ENCODE results near the gene UNC45B.
"Not testable (repeated sequence)": the region's sequence is repeated elsewhere in the genome, so short reads cannot be mapped to it uniquely, and the experiment has no call there.

UNC45B gene

DNA sequence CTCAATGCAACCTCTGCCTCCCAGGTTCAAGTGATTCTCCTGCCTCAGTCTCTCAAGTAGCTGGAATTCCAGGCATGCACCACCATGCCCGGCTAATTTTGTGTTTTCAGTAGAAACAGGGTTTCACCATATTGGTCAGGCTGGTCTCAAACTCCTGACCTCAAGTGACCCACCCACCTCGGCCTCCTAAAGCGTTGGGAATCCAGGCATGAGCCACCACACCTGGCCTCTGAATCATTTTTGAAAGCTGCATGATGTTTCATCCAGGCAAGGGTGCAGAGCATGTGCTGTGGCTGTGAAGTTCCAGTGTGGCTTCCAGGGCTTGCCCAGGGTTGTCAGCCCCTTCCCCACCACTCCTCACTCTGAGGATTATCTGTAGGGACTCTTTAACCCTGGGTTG, 24.7 kb downstream of the UNC45B start:
- DNase-seq (ENCODE audit: low spot score): not testable (repeated sequence)

DNA sequence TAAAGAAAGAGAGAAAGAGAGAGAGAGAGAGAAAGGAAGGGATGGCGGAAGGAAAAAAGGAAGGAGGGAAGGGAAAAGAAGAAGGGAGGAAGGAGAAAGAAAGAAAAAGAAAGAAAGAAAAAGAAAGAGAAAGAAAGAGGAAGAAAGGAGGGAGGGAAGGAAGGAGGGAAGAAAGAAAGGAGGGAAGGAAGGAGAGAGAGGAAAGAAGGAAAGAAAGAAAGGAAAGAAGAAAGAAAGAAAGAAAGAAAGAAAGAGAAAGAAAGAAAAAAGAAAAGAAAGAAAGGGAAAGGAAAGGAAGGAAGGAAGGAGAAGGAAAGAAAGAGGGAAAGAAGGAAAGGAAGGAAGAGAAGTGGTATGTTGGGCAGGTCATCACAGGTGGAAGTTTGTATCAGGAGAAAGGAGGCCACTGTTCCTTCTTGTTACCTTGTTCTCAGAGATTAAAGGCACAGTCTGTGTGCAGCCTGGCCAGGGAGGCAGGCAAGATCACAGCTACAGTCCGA, 27.3 kb downstream of the UNC45B start:
- no peak for DNase-seq (ENCODE audit: low spot score)

DNA sequence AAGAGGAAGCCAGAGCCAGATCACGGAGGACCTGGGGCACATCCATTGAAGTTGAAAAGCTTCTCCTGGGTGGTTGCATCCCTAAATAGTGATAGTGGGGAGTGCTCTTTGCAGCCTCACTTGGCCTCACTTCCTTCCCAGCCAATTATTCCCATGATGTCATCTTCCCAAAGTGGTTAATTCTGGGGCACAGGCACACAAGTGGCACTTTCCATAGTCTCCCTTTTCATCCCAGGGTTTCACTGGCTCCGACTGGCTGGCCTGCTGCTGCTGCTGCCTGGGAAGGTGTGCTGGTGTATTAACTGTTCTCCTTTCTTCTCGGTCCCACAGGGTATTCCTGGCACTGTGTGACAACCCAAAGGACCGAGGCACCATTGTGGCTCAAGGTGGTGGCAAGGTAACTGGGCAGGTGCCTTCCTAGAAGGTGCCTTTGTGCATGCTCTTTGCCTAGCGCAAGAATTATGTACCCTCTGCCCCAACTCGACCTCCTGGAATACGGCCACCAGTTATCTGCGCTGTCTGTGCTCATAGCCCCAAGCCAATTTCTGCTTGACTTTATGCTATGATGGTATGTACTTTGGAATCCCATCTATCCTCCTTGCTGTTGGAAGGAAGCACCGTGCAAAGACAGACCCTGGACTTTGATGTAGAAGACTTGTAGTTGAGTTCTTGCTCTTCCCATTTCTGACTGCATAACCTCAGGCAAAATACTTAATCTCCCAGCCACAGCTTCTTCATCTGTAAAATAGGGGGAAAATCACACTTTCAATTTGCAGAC, 28.2 kb downstream of the UNC45B start:
- no peak for DNase-seq (ENCODE audit: low spot score)

DNA sequence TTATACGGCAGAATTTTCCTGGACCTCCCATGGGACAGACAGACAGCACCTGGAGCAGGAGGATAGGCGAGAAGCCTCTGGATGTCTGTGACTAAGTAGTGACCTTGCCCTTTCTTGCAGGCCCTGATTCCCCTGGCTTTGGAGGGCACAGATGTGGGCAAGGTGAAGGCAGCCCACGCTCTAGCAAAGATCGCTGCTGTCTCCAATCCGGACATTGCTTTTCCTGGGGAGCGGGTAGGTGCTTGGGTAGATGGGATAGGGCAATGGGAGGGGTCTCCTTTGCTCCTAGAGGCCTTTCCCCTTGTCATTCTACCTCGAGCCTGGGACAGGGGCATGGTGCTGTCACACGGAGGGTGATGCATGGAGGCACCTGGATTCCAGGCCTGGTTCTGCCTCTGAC, 29.3 kb downstream of the UNC45B start:
- DNase-seq (ENCODE audit: low spot score): no peak

DNA sequence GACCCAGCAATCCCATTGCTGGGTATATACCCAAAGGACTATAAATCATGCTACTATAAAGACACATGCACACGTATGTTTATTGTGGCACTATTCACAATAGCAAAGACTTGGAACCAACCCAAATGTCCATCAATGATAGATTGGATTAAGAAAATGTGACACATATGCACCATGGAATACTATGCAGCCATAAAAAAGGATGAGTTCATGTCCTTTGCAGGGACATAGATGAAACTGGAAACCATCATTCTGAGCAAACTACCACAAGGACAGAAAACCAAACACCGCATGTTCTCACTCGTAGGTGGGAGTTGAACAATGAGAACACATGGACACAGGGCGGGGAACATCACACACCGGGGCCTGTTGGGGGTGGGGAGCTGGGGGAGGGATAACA, 31.8 kb downstream of the UNC45B start:
- DNase-seq (ENCODE audit: low spot score): not testable (repeated sequence)

DNA sequence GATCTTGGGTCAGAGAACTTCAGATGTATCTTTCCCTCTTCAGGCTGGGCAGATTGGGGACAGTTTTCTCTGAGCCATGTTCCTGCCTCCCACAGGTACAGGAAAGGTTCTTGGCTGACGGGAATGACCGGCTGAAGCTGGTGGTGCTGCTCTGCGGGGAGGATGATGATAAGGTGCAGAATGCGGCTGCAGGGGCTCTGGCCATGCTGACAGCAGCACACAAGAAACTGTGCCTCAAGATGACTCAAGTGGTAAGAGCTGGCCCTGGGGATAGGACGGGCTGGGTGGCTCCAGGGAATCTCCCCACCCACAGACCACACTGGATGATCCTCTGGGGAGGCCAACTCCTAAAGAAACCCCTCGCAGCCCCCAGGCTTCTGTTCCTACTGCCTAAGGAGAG, 35.7 kb downstream of the UNC45B start:
- no peak for DNase-seq (ENCODE audit: low spot score)

DNA sequence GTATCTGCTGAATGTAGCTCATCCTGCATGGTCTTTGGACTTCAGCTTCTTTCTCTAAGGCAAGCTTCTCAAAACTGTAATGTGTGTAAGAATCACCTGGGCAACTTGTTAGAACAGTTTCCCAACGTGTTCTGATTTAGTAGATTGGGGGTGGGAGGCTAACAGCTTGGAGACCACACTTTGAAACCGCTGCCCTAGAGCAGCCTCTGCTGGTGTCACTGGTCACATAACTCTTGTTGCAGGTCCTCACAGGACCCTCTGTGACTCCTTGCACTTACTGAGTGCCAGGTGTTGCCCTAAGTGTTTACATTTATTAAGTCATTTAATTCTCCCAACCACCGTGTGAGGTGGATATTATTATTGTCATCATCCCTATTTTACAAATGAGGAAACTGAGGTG, 36.7 kb downstream of the UNC45B start:
- DNase-seq (ENCODE audit: low spot score): no peak

DNA sequence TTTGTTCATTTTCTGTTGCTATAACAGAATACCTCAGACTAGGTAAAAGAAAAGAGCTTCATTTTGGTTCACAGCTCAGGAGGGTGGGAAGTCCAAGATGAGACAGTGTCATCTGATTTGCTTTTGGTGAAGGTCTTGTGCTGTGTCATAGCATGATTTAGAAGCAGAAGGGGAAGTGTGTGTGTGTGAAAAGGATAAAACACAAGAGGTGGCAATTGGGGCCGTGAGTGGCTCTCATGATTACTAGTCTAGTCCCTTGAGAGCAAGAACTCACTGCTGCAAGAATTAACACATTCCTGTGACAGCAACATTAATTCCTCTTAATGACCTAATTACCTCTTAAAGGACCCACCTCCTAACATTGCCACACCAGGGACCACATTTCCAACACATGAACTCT, 38.2 kb downstream of the UNC45B start:
- no peak for DNase-seq (ENCODE audit: low spot score)

DNA sequence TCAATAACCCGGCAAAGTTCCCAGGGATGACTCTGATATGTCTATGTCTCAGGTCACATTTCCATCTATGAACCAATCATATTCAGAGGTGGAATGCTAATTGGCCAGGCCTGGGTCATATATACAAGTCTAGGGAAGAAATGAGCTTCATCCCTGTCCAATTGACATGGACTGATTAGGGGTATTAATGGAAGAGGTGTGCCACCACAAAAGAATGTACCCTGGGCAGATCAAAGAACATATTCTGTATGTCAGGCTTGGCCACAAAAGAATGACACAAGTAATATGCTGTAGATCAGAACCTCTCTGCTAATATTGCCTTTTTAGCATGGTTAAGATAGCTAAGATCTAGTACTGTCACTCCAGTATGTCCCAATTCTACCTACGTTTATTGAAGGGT, 39.9 kb downstream of the UNC45B start:
- DNase-seq (ENCODE audit: low spot score): no peak

DNA sequence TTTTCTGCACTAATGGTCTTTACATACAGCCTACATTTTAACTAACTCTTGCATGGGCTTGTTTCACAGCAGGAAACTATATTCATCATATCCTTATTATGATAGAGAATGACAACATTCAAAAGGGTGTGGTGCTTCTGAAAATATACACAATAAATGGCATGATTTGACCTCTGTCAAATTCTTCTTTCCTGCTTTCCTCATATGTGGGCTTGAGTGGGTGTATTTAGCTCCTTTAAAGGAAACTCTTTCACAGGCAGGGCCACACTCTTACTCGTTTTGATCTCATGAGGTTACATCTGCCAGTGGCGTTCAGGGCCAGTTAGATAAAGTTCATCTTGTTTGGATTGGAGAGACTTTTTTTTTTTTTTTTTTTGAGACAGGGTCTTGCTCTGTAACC, 40.5 kb downstream of the UNC45B start:
- DNase-seq (ENCODE audit: low spot score): no peak

DNA sequence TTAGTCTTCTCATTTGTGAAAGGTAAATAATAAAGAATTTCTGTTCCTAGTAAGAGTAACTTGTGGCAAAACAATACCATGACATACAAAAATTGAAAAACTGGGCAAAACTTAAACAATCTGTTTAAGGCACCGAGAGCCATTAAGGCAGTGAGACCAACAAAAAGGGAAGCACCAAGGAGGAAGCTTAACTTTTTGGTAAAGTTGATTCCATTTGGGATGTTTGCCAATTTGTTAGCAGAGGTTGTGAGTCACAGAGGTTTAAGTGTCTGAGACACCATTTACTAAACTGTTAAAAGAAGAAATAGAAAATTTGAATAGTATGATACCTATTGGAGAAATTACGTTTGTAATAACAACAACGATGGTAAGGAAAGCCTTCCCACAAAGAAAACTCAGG, 41.7 kb downstream of the UNC45B start:
- no peak for DNase-seq (ENCODE audit: low spot score)

DNA sequence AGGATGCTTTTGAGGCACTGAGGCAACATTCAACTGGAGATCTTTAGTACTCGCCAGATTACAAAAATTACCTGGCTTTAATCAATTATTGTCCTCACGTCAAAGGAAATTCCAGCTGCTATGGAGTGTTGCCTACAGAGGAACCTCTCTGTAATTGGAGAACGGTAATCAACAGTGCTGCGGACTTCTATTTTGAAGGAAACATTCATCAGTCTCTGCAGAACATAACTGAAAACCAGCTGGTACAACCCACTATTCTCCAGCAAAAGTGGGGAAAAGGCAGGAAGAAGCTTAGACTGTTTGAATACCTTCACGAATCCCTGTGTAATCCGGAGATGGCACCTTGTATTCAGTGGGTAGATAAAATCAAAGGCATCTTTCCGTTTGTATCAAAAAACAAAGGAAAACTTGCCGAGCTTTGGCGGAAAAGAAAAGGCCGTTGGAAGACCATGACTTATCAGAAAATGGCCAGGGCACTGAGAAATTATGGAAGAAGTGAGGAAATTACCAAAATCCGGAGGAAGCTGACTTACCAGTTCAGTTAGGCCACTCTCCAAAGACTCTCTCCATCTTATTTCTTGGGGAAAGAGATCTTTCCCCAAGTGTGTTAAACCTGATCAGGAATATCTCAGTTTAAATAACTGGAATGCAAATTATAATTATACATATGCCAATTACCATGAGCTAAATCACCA, 43.5 kb downstream of the UNC45B start:
- DNase-seq (ENCODE audit: low spot score): no peak

DNA sequence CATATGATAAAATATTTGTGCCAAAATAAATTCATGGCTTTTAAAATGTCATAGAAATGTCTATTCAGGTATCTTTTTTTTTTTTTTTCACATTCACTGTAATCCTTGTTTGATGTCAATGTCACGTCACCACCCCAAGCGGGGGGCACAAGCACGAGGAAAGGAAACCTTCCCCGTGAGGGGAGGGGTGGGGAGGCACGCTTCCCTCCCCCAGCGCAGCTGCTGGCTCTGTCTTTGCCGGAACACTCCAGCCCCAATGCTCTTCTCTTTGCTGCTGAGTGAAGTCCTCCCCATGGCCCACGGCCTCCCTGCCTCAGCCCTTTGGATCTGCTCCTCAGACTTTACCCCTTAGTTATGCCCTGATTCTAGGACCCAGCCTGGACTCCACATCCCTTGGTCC, 45.1 kb downstream of the UNC45B start:
- DNase-seq (ENCODE audit: low spot score): no peak

DNA sequence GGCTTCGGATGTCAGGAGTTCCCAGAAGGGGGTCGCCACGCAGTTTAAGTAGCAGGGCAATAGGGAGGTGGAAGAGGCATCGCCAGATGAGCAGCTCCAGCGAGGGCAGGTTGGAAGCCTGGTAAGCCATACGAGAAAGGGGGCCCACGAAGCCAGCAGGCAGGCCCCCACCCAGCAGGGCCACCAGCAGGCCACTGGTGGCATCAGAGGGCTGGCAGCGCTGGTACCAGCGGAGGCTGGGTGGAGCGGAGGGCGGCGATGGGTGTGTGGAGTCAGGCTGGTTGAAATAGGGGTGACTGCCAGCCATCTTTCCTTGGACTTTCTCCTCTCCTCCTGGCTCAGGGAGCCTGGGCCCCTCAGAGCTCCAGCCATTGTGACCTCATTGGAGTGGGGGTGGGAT, 46.4 kb downstream of the UNC45B start, which contains the start of gene SLC35G3:
Gene SLC35G3, minus strand, starts transcription at position 393 of the 400 bp plus-strand sequence. Its CDS starts 86 bp downstream, at position 307.
- not testable (repeated sequence) for DNase-seq (ENCODE audit: low spot score)

DNA sequence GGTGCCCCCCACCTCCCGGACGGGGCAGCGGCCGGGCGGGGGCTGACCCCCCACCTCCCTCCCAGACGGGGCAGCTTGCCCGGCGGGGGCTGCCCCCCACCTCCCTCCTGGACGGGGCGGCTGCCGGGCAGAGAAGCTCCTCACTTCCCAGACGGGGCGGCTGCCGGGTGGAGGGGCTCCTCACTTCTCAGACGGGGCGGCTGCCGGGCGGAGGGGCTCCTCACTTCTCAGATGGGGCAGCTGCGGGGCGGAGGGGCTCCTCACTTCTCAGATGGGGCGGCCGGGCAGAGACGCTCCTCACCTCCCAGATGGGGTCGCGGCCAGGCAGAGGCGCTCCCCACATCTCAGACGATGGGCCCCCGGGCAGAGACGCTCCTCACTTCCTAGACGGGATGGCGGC, 47.4 kb downstream of the UNC45B start:
- DNase-seq (ENCODE audit: low spot score): not testable (repeated sequence)

DNA sequence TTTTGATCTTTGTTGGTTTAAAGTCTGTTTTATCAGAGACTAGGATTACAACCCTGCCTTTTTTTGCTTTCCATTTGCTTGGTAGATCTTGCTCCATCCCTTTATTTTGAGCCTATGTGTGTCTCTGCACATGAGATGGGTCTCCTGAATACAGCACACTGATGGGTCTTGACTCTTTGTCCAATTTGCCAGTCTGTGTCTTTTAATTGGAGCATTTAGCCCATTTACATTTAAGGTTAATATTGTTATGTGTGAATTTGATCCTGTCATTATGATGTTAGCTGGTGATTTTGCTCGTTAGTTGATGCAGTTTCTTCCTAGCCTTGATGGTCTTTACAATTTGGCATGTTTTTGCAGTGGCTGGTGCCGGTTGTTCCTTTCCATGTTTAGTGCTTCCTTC, 55.0 kb downstream of the UNC45B start:
- not testable (repeated sequence) for DNase-seq (ENCODE audit: low spot score)

DNA sequence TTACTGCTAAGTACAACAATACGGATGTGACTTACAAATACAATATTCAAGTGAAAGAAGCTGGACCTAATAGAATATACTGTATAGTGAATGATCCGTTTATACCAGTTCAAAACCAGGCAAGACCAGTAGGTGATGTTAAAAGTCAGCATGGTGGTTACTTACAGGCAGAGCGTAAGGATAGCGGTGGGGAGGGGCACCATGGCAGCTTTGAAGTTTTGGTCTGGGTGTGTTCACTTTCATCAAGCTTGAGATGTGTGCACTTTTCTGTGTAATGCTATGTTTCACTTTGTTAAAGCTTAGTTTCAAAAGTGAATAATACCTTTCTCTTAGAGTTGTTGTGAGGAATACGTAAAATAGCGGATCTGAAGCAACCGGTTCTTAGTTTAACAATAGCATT, 63.1 kb downstream of the UNC45B start:
- DNase-seq (ENCODE audit: low spot score): peak; percentile 46

DNA sequence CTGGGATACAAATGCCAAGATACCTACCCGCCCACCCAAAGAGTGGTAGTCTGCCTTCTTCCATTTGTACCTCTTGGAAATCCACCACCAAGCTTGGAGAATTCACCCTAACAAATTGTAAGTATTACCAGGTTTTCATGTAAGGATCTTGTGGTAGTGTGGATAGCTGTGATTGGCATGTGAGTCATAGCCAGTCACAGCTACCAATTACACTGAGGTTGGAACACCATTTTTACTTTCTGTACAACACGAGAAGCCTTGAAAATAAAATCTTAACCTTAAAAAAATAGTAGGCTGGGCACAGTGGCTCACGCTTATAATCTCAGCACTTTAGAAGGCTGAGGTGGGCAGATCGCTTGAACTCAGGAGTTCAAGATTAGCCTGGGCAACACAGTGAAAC, 65.1 kb downstream of the UNC45B start:
- peak; percentile 48 for DNase-seq (ENCODE audit: low spot score)

DNA sequence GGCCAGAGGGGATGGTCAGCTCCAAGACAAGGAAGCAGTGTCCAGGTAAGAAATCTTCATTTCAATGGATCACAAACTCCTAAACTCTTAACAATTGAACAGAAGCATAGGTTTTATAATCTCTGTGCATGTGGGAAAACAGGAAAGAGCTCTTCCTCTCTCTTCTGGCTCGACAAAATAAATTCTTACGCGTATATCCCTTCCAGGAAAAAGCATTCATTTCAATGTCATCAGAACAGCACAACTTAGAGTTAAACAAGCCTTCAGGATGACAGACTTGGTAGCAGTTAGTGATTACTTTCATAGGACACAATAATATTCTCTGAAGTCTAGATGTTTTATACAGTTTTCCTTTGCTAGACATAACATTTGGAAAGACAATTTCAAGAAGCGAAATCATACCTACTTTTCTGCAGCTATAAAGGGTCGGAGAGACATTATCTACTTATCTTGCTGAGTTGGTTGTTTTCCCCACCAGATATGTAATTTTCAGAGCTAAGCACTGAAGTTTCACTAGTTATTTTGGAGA, 65.9 kb downstream of the UNC45B start:
- no peak for DNase-seq (ENCODE audit: low spot score)

DNA sequence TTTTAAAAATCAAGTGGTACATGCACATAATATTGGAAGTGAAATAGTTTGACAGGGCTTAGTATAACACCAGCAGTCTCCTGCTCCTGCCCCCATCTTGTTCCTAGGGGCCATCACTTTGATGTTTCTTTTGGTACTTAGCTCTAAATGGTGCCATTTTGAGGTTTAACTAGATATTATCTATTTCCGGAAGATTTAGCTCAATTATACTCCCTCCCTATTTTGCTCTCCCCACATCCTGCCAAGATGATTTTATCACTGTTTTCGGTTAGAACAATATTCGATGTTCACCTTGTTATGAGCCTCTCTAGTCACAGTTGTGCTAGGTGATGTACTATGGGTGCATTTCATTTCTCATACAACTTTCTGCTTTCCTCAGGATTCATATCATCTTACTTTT, 66.6 kb downstream of the UNC45B start:
- peak; percentile 86 for DNase-seq (ENCODE audit: low spot score)

DNA sequence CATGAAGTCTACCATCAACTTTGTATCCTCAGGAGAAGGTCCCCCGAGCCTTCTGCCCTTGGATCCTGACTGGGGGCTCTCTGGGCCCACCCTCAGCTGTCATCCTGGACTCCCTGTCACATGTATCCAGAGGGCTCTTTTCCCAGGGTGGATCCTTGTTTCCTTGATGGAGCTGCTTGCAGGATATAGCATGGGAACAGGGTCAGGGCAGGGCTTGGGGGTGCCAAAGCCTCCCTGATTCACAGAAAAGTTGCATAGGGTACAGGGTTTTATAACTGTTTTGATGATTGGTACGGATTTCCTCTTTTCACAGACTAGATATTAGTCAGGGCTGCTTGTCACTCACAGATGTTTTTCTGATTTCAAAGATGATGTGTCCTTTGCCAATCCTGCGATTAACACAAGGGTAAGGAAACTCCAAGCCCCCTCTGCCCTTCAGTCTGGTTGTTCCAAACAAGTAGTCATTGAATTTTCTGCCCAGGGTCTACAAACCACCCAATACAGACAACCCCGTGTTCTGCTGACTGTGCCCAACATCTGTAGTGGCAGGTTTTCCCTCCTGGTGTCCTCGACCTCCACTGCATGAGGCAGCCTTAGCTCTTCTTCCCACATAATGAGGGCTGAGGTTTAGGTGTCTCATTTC, 67.1 kb downstream of the UNC45B start:
- DNase-seq (ENCODE audit: low spot score): peak; percentile 69

DNA sequence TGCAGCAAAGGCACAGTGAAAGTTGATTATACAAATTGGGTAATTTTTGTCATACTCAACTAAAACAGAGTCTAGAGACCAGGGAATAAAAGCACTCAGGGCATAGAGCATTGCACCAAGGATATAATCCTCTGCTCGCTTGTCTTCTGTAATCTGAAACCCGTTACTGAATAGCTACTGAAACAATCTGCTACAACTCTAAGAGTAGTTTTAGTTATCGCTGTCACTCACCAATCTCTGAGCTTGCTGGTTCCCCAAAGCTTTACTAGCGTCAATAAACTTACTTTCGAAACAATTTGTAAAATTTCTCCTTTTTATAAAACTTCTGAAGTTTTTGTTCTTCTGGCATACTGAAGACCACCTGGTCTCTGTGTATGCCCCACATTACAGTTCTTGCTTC, 69.5 kb downstream of the UNC45B start:
- no peak for DNase-seq (ENCODE audit: low spot score)

DNA sequence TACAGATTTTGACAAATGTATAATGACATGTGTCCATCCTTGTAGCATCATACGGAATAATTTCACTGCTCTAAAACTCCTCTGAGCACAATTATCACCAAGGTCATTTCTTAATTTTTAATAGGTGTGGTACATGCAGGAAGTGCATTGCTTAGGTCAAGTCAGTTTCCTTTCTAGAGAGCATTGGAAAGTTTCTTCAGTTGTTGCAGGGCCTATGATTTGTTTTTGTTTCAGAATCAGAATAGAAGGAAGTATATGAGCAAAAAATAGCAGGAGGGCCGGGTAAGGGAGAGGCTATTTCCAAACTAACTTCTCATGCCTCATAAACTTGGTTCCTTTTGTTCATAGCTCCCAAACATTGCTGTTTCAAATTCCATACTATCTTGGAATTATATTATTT, 71.3 kb downstream of the UNC45B start:
- DNase-seq (ENCODE audit: low spot score): no peak

Measured in CD4-positive, alpha-beta T cell treated with Interleukin-15 for 4 hours (primary cell).